K562 (cell line): ENCODE results near the gene RSRP1. TPM values are rescaled to one million over a fixed set of nuclear protein-coding genes. Genes with fewer than 3 reads are reported as not detected.

Experiments used
- CTBP1 ChIP-seq: fragments of 450-650 bp; IDR thresholded peaks from 2 replicates; pipeline ENCODE4 v1.6.1; 2016; ENCODE audit warnings: borderline replicate concordance
- KDM4B ChIP-seq, 2 experiments: fragments of 450-650 bp in 1 of 2; sonication (generic) in 1 of 2; IDR thresholded peaks; 2 replicates each; pipeline ENCODE4 v1.6.1; 2016 to 2017; ENCODE audit warnings: borderline replicate concordance in 2 of 2, antibody characterized with exemption in 1 of 2, low read depth in 1 of 2, mild to moderate bottlenecking in 1 of 2
- POLR3G ChIP-seq: IDR thresholded peaks from 2 replicates; pipeline ENCODE4 v1.6.1; 2011; ENCODE audit not compliant: insufficient read length, insufficient replicate concordance; ENCODE audit errors: extremely low read depth
- PRDM10 ChIP-seq: fragments of 450-650 bp; IDR thresholded peaks from 2 replicates; pipeline ENCODE4 v1.6.1; 2018; ENCODE audit not compliant: partially characterized antibody
- RNF2 ChIP-seq: sonication (generic); IDR thresholded peaks from 2 replicates; pipeline ENCODE4 v1.6.1; 2016
- RREB1 ChIP-seq: fragments of 250-450 bp; sonication (Bioruptor Pico); IDR thresholded peaks from 2 replicates; pipeline ENCODE4 v1.4.0; 2020
- ZBTB5 ChIP-seq: fragments of 450-650 bp; IDR thresholded peaks from 2 replicates; pipeline ENCODE4 v1.6.1; 2017; ENCODE audit warnings: antibody characterized with exemption
- polyA plus RNA-seq, 8 experiments: library from polyadenylated mRNA; depleted of rRNA in 4 of 8; stranded (reverse) in 5 of 8; unstranded in 3 of 8; fragments of >200 nt; fragmentation: Nextera tagmentation in 2 of 8; fragmentation: Illumina TruSeq in 1 of 8; extraction: Ambion mirVana in 2 of 8; extraction: Trizol in 1 of 8; gene quantifications; 2 replicates each; pipeline versions ENCODE4 v1.2.1 to v1.2.3, GENCODE V29; 2011 to 2014; ENCODE audit warnings: inconsistent platforms in 1 of 8, missing spikeins in 1 of 8
- total RNA-seq, 7 experiments: library from RNA; depleted of rRNA in 6 of 7; stranded (reverse); fragments of >200 nt in 6 of 7; fragmentation: Illumina TruSeq in 2 of 7; extraction: Trizol in 2 of 7; gene quantifications; 2 replicates each; pipeline versions ENCODE4 v1.2.1 to v1.2.3, GENCODE V29; 2011 to 2021; ENCODE audit warnings: low replicate concordance in 1 of 7

RSRP1 gene
- total and polyA plus RNA-seq, 9 of the 15 experiments (the other 6 are each of a cell fraction or from before 2014, with no cell fraction given): 27.2 to 283 (median 146) TPM

GRCh38 chr1:25246600-25247023 is 642 bp downstream of the RSRP1 start (continued):
- no peak for TF ChIP-seq RREB1 (CRISPR knock-in tag)
- TF ChIP-seq POLR3G: no peak
- peak; percentile 16 for TF ChIP-seq PRDM10
- TF ChIP-seq RNF2: no peak
- no peak for TF ChIP-seq KDM4B (IDR thresholded peaks at IDR 0.05; ENCODE audit: borderline replicate concordance in 2 of 2, low read depth in 1 of 2)
- no peak for TF ChIP-seq CTBP1
- TF ChIP-seq ZBTB5: no peak
